HG02973 (cell line): Measurements from ENCODE around the gene LGALS12.

Experiments
- ATAC-seq: cut with Tn5 transposase; IDR thresholded peaks from one replicate; pipeline ENCODE4 v1.9.1; 2021; ENCODE audit warnings: moderate library complexity; ENCODE audit not compliant: unreplicated experiment

The LGALS12 gene

DNA sequence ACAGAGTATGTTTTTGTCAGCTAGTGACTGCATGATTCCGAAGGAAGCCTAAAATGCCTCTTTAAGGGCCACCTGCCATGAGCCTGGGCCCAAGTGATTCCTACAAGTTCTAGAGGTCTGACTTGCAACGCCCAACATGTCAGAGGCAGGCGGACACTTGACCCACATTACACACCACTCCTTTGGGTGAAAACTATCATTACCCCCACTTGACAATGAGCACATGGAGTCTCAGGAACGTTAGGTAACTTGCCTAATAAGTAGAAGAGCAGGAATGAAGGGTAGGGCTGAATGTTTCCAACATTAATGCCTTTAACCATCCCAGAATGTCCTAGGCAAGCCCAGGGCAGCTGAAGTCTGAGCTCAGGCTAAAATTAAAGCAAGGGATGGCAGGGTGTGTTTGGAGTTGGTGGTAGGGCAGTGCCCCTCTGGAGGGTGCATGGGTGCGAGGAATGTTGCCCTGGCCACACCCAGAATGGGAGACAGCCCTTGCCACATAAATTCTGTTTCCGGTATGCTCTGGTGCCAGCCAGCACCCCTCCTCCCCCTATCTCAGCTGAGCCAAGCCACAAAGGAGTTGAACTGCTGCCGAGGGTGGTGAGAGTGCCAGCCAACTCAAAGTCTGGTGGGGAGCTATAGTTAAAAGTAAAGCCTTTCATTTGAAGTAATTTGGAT, 54.8 kb downstream of the LGALS12 start:
- no peak for ATAC-seq

DNA sequence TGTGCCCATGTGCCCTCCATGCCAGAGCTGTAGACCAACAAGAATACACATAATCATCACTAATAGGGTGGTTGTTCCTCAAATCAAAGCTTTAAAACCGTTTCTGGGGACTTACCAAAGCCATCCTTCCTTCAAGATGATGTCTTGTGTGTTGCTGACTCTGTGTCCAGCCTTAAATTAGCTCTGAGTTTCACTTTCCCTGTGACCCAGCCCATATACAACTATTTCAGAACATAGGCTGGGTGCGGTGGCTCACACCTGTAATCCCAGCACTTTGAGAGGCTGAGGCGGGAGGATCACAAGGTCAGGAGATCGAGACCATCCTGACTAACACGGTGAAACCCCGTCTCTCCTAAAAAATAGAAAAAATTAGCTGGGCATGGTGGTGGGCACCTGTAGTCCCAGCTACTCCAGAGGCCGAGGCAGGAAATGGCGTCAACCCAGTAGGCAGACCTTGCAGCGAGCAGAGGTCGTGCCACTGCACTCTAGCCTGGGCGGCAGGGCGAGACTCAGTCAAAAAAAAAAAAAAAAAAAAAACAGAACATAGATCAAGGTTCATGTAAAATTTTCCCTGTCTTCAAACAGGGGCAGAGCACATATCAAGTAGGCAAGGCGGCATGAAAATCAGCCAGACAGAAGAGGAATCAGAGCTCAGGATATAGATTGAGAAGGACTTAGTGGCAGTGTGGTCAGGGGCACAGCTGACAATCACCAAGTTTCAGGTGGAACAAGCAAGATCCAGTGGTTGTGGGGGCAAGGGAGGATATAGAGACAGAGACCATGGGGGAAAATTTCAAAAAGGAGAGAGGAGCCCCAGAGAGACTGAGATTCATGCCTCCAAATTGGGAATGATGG, 57.5 kb downstream of the LGALS12 start, which contains the start of gene PLAAT2:
Gene PLAAT2 (minus strand): TSS at position 179 of the 855 bp plus-strand sequence. CDS start 55 bp downstream, at position 124.
- no peak for ATAC-seq

DNA sequence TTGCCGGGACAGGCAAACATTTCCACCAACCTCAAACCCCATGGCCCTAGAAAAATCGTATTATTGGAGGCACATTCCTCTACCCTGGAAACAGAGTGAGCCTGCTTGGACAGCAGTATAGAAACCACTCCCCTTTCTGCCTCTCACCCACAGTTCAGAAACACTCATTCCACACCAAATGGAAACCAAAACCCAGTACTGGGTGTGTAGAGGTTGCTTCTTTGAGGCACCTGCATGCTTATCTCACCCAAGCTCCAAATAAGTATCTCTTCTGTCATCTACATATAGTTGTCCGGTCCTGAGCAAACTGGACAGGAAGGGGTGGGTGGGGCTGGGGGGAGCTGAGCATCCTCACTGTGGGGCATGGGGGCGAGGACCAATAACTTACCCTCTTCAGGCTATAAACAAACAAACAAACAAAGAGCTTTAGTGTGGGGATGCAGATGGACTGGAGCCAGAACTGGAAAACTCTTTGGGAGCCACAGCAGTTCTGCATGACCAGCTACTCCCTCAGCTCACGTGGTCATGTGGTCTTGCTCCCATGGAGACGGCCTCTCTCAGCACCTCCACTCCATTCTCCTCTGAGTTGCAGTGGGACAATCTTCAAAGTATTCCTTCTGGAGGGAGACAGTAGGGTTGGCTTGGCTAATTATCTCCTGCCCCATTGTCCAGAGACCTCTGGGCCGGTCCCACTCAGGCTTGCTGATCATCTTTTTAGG, 58.3 kb downstream of the LGALS12 start:
- peak; percentile 55 for ATAC-seq

DNA sequence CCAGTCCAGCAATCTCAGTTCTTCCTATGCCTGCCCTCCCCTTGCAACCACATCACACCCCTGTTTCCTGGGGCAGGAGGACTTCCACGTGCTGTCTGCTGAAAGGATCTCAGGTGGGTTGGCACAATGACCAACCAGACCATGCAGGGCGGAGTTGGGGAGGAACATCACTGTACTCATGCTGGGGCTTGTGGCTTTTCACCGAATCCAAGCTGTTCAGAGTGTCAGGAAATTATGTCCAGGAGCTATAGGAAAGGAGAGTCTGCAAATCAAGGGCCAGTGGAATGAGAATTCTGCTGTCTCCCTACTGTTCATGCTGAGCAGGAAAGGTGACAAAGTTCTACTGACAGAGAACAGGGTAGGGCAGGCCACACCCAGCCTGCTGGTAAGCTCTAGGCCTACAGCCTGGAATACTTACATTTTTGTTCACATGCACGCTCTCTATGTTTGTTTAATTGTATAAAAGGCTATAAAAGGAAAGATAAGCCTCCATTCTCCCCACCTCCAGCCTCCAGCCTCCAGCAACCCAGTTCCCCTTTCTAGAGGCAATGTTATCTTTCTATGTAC, 59.0 kb downstream of the LGALS12 start:
- no peak for ATAC-seq
